H9 (cell line): ENCODE results near the gene NKX1-1. TPM values are rescaled to one million over a fixed set of nuclear protein-coding genes. Genes with fewer than 3 reads are reported as not detected.

Source experiments
- DNase-seq: peaks from one replicate; pipeline ENCODE4 v3.0.0-alpha.2; 2017
- H2AFZ ChIP-seq: one replicate; pipeline ENCODE4 v1.6.1; 2013; ENCODE audit warnings: mild to moderate bottlenecking, low read length, control low read depth, moderate library complexity
- H2AK5ac ChIP-seq: 2 replicates; pipeline ENCODE4 v1.6.1; 2013; ENCODE audit warnings: low read length, control low read depth, mixed read lengths; ENCODE audit not compliant: insufficient read length
- H2BK120ac ChIP-seq: one replicate; pipeline ENCODE4 v1.6.1; 2013; ENCODE audit warnings: low read depth, mild to moderate bottlenecking, low read length, control low read depth, inconsistent platforms; ENCODE audit not compliant: poor library complexity, severe bottlenecking
- H2BK12ac ChIP-seq: 2 replicates; pipeline ENCODE4 v1.6.1; 2013; ENCODE audit warnings: low read length, control low read depth, mixed read lengths, low read depth; ENCODE audit not compliant: insufficient read length
- H2BK15ac ChIP-seq: 2 replicates; pipeline ENCODE4 v1.6.1; 2013; ENCODE audit warnings: low read depth, low read length, control low read depth
- H2BK20ac ChIP-seq: one replicate; pipeline ENCODE4 v1.6.1; 2013; ENCODE audit warnings: low read depth, mild to moderate bottlenecking, low read length, control low read depth, inconsistent platforms; ENCODE audit not compliant: poor library complexity, severe bottlenecking
- H2BK5ac ChIP-seq: 2 replicates; pipeline ENCODE4 v1.6.1; 2013; ENCODE audit warnings: low read length, control low read depth, mixed read lengths; ENCODE audit not compliant: insufficient read length
- H3K14ac ChIP-seq: 2 replicates; pipeline ENCODE4 v1.6.1; 2013; ENCODE audit warnings: low read length, control low read depth; ENCODE audit not compliant: insufficient read depth
- H3K18ac ChIP-seq: 2 replicates; pipeline ENCODE4 v1.6.1; 2013; ENCODE audit warnings: low read depth, mild to moderate bottlenecking, mixed read lengths, low read length, control low read depth; ENCODE audit not compliant: insufficient read length
- H3K23ac ChIP-seq: 2 replicates; pipeline ENCODE4 v1.6.1; 2013; ENCODE audit warnings: low read length, control low read depth, mixed read lengths, low read depth; ENCODE audit not compliant: insufficient read length
- H3K23me2 ChIP-seq: 2 replicates; pipeline ENCODE4 v1.6.1; 2013; ENCODE audit warnings: low read depth, mild to moderate bottlenecking, mixed read lengths, low read length, control low read depth; ENCODE audit not compliant: insufficient read length, poor library complexity, severe bottlenecking
- H3K27ac ChIP-seq: 2 replicates; pipeline ENCODE4 v1.5.1; 2013; ENCODE audit warnings: low read length, control low read depth, mixed read lengths, low read depth; ENCODE audit not compliant: insufficient read length
- H3K27me3 ChIP-seq: 2 replicates; pipeline ENCODE4 v1.6.1; 2013; ENCODE audit warnings: low read length, control low read depth, inconsistent platforms; ENCODE audit not compliant: insufficient read depth
- H3K4ac ChIP-seq: 2 replicates; pipeline ENCODE4 v1.6.1; 2013; ENCODE audit warnings: low read depth, mild to moderate bottlenecking, control low read depth, inconsistent platforms, low read length, moderate library complexity
- H3K4me1 ChIP-seq: 2 replicates; pipeline ENCODE4 v1.6.1; 2013; ENCODE audit warnings: low read length, control low read depth, inconsistent platforms; ENCODE audit not compliant: insufficient read depth
- H3K4me2 ChIP-seq: 2 replicates; pipeline ENCODE4 v1.6.1; 2013; ENCODE audit warnings: low read length, control low read depth, mixed read lengths; ENCODE audit not compliant: insufficient read length, insufficient read depth
- H3K56ac ChIP-seq: 2 replicates; pipeline ENCODE4 v1.6.1; 2013; ENCODE audit warnings: low read depth, mild to moderate bottlenecking, mixed read lengths, low read length, control low read depth; ENCODE audit not compliant: insufficient read length
- H3K79me1 ChIP-seq: 2 replicates; pipeline ENCODE4 v1.6.1; 2013; ENCODE audit warnings: low read depth, mild to moderate bottlenecking, moderate library complexity, low read length, control low read depth, inconsistent platforms; ENCODE audit not compliant: insufficient read depth, poor library complexity, severe bottlenecking
- H3K79me2 ChIP-seq: 2 replicates; pipeline ENCODE4 v1.6.1; 2013; ENCODE audit warnings: low read length, control low read depth, inconsistent platforms; ENCODE audit not compliant: insufficient read depth
- H3K9ac ChIP-seq: 2 replicates; pipeline ENCODE4 v1.6.1; 2013; ENCODE audit warnings: low read length, control low read depth, mixed read lengths; ENCODE audit not compliant: insufficient read length; ENCODE audit errors: extremely low read depth
- H3K9me3 ChIP-seq: one replicate; pipeline ENCODE4 v1.6.1; 2013; ENCODE audit warnings: low read depth, low read length, inconsistent platforms; ENCODE audit not compliant: control insufficient read depth
- H3T11ph ChIP-seq: one replicate; pipeline ENCODE4 v1.6.1; 2013; ENCODE audit warnings: mild to moderate bottlenecking, low read length, control low read depth, inconsistent platforms
- H4K20me1 ChIP-seq: one replicate; pipeline ENCODE4 v1.6.1; 2013; ENCODE audit not compliant: control insufficient read depth, insufficient read length, insufficient read depth
- H4K5ac ChIP-seq: 2 replicates; pipeline ENCODE4 v1.6.1; 2013; ENCODE audit warnings: low read depth, mild to moderate bottlenecking, mixed read lengths, low read length, control low read depth; ENCODE audit not compliant: insufficient read length
- H4K8ac ChIP-seq: replicated peaks from 2 replicates; pipeline ENCODE4 v1.6.1; 2013; ENCODE audit warnings: low read length, control low read depth, mixed read lengths, low read depth; ENCODE audit not compliant: insufficient read length
- H4K91ac ChIP-seq: 2 replicates; pipeline ENCODE4 v1.6.1; 2013; ENCODE audit warnings: low read depth, mild to moderate bottlenecking, moderate library complexity, mixed read lengths, low read length, control low read depth; ENCODE audit not compliant: insufficient read length
- H3K27ac Mint-ChIP-seq, 3 experiments: 2 replicates in 2 of 3; 3 replicates in 1 of 3; pipeline ENCODE4 v1.8.0; 2020 to 2021; ENCODE audit warnings: mixed read lengths in 3 of 3, mild to moderate bottlenecking in 1 of 3, moderate library complexity in 1 of 3
- H3K27me3 Mint-ChIP-seq: 2 replicates; pipeline ENCODE4 v1.8.0; 2021; ENCODE audit warnings: low read depth, mild to moderate bottlenecking, moderate library complexity, mixed read lengths
- H3K36me3 Mint-ChIP-seq, 3 experiments: 2 replicates in 2 of 3; 3 replicates in 1 of 3; pipeline ENCODE4 v1.8.0; 2020 to 2021; ENCODE audit warnings: low read depth in 3 of 3, mixed read lengths in 3 of 3; ENCODE audit not compliant: insufficient read depth in 1 of 3
- H3K4me1 Mint-ChIP-seq, 2 experiments: 2 replicates each; pipeline ENCODE4 v1.8.0; 2020; ENCODE audit warnings: mixed read lengths in 2 of 2
- H3K4me3 Mint-ChIP-seq, 2 experiments: 2 replicates in 1 of 2; 3 replicates in 1 of 2; pipeline ENCODE4 v1.8.0; 2020 to 2021; ENCODE audit warnings: mild to moderate bottlenecking in 2 of 2, mixed read lengths in 2 of 2, moderate library complexity in 1 of 2
- H3K9me3 Mint-ChIP-seq, 2 experiments: 2 replicates in 1 of 2; 3 replicates in 1 of 2; pipeline ENCODE4 v1.8.0; 2020; ENCODE audit warnings: mild to moderate bottlenecking in 2 of 2, mixed read lengths in 2 of 2, moderate library complexity in 1 of 2
- CTCF ChIP-seq: fragments of 200-600 bp; sonication (generic); conservative IDR thresholded peaks from 3 replicates; pipeline ENCODE4 v1.8.0; 2021; ENCODE audit warnings: antibody characterized with exemption, mild to moderate bottlenecking
- WGBS: extraction: QIAGEN DNeasy Blood & Tissue Kit; methylation state at CpG from one replicate; pipeline ENCODE4 v1.1.7; 2013; ENCODE audit warnings: missing lambda C conversion rate, low lambda C conversion rate, mixed read lengths; ENCODE audit not compliant: insufficient read length; ENCODE audit errors: extremely low coverage; 5-methylcytosine and 5-hydroxymethylcytosine counted together
- total RNA-seq: library from RNA; stranded (reverse); gene quantifications from 2 replicates; pipeline ENCODE4 v1.2.1, GENCODE V29; 2021

NKX1-1 gene
- total RNA-seq, 1 experiment from 2014 or later: not detected

GRCh38 chr4:1366371-1367229, 39.6 kb downstream of the NKX1-1 start:
- Mint-ChIP-seq H3K9me3 (no peaks in the 10 kb centered on the region), H3K4me1 (peaks cover 4 to 5% of the 10 kb centered on the region in 2 experiments; a peak in 1 of 4 replicates), H3K4me3 (no peak overlapping the region), H3K27ac (no peak overlapping the region), H3K36me3 (peaks cover 0 to 3% (median 0%) of the 10 kb centered on the region in 3 experiments; a peak in 4 of 7 replicates), H3K27me3 (no peaks in the 10 kb centered on the region)
- no peak overlapping the region for H3K9ac ChIP-seq
- no peak overlapping the region for H3K4me2 ChIP-seq
- H3K4ac ChIP-seq: no peak overlapping the region
- no peak overlapping the region for H2BK5ac ChIP-seq
- no peak overlapping the region for H3K14ac ChIP-seq
- no CpG with 5 or more reads among the region's 35 CpGs for WGBS
- H3T11ph ChIP-seq: no peak overlapping the region
- no peaks in the 10 kb centered on the region for H3K23me2 ChIP-seq
- no peak overlapping the region for H3K56ac ChIP-seq
- H3K79me1 ChIP-seq: no peaks in the 10 kb centered on the region
- H2BK12ac ChIP-seq: no peak overlapping the region
- H2AK5ac ChIP-seq: no peak overlapping the region
- no peak overlapping the region for H2BK120ac ChIP-seq
- no peak overlapping the region for H2BK20ac ChIP-seq
- no peak overlapping the region for H2BK15ac ChIP-seq
- no peak overlapping the region for H3K18ac ChIP-seq
- H3K4me1 ChIP-seq: no peaks in the 10 kb centered on the region
- H4K5ac ChIP-seq: no peak overlapping the region
- no peak overlapping the region for H4K8ac ChIP-seq
- no peak overlapping the region for H3K27ac ChIP-seq
- DNase-seq: no peak
- H2AFZ ChIP-seq: no peak overlapping the region
- H4K20me1 ChIP-seq: no peaks in the 10 kb centered on the region
- H3K23ac ChIP-seq: no peak overlapping the region
- no peak for TF ChIP-seq CTCF
- H4K91ac ChIP-seq: no peak overlapping the region
- no peaks in the 10 kb centered on the region for H3K9me3 ChIP-seq
- H3K79me2 ChIP-seq: no peaks in the 10 kb centered on the region
- no peaks in the 10 kb centered on the region for H3K27me3 ChIP-seq
